NCI-H2029 treated with DMSO at 0.1 percent for 48 hours (cell line): Measurements from ENCODE around the gene USP6NL.
"Not testable (repeated sequence)": the region's sequence is repeated elsewhere in the genome, so short reads cannot be mapped to it uniquely, and the experiment has no call there.

ENCODE experiments used
- DNase-seq: peaks from one replicate; lab custom pipeline; 2025; lab: John Stamatoyannopoulos, UW

Gene USP6NL

GRCh38 chr10:11611248-11612020 is at the start of gene USP6NL:
TSS of gene USP6NL (minus strand) at chr10:11611650. CDS start at chr10:11597634, 14,016 bp downstream.
- no peak for DNase-seq

- no peak for DNase-seq
Measured at GRCh38 chr10:11658801-11659368, 47.4 kb upstream of the USP6NL start.

GRCh38 chr10:11655836-11656235 is 44.4 kb upstream of the USP6NL start:
- no peak for DNase-seq

- DNase-seq = no peak
Measured at GRCh38 chr10:11654659-11655058, 43.2 kb upstream of the USP6NL start.

GRCh38 chr10:11653758-11654471 is 42.5 kb upstream of the USP6NL start:
- no peak for DNase-seq

GRCh38 chr10:11647676-11648075 is 36.2 kb upstream of the USP6NL start:
- DNase-seq = no peak

GRCh38 chr10:11646450-11646849 is 35.0 kb upstream of the USP6NL start:
- DNase-seq = no peak

- DNase-seq = no peak
Measured at GRCh38 chr10:11643039-11643438, 31.6 kb upstream of the USP6NL start.

GRCh38 chr10:11642566-11642965 is 31.1 kb upstream of the USP6NL start:
- DNase-seq = no peak

- no peak for DNase-seq
Measured at GRCh38 chr10:11639849-11640764, 28.7 kb upstream of the USP6NL start.

- no peak for DNase-seq
Measured at GRCh38 chr10:11639362-11639761, 27.9 kb upstream of the USP6NL start.

GRCh38 chr10:11638055-11638698 is 26.7 kb upstream of the USP6NL start:
- DNase-seq = no peak

GRCh38 chr10:11636697-11637303 is 25.4 kb upstream of the USP6NL start:
- DNase-seq = no peak

GRCh38 chr10:11631890-11632587 is 20.6 kb upstream of the USP6NL start:
- no peak for DNase-seq

GRCh38 chr10:11631291-11631690 is 19.8 kb upstream of the USP6NL start:
- DNase-seq = no peak

- DNase-seq = no peak
Measured at GRCh38 chr10:11629731-11630130, 18.3 kb upstream of the USP6NL start.

- DNase-seq = not testable (repeated sequence)
Measured at GRCh38 chr10:11627941-11628340, 16.5 kb upstream of the USP6NL start.

GRCh38 chr10:11626071-11626470 is 14.6 kb upstream of the USP6NL start:
- DNase-seq = no peak

GRCh38 chr10:11625019-11625735 is 13.7 kb upstream of the USP6NL start:
- no peak for DNase-seq

GRCh38 chr10:11617233-11617632 is 5.8 kb upstream of the USP6NL start:
- DNase-seq = no peak
